GM20431 (cell line): ENCODE measurements around the gene PHPT1.
"Not testable (repeated sequence)": the region's sequence is repeated elsewhere in the genome, so short reads cannot be mapped to it uniquely, and the experiment has no call there.

ENCODE experiments used
- in situ Hi-C: fragments of 300-500 bp; cut with MseI, MboI; formaldehyde crosslinking; loops from one replicate; pipeline ENCODE4 v1.15.0; 2020; ENCODE audit warnings: low sequenced_read_pairs; ENCODE audit not compliant: unreplicated experiment

The PHPT1 gene

DNA sequence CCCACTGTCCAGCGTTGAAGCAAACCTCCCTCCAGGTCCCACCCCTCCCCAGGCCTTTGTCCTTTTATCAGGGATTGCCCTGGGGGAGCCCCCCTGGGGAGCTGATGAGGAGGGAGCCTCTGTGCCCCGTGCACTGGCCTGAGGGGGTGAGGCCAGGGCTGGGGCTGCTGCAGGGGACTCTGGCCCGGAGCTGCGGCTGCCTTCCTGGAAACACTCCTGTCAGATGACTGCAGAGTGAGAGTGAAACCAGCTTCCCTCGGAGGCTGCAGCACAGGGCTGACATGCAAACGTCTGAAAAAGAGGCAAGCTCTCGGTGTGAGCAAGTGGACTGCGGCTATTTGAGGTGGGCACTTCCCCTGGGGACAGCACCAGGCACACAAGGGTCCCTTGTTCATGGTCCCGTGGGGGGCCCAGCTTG, 32.5 kb downstream of the PHPT1 start:
- in situ Hi-C loops: no loop called here

- in situ Hi-C loops: no loop called here
Measured at GRCh38 chr9:136882109-136882946, 33.1 kb downstream of the PHPT1 start.

- in situ Hi-C loops: not testable (repeated sequence)
Measured at GRCh38 chr9:136882947-136883283, 33.7 kb downstream of the PHPT1 start.

DNA sequence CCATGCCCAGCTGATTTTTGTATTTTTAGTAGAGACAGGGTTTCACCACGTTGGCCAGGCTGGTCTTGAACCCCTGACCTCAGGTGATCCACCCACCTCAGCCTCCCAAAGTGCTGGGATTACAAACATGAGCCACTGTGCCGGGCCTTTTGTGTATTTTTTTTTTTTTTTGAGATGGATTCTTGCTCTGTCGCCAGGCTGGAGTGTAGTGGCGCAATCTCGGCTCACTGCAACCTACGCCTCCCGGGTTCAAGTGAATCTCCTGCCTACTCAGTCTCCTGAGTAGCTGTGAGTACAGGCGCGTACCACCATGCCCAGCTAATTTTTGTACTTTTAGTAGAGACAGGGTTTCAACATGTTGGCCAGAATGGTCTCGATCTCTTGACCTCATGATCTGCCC, 34.5 kb downstream of the PHPT1 start:
- in situ Hi-C loops: not testable (repeated sequence)

DNA sequence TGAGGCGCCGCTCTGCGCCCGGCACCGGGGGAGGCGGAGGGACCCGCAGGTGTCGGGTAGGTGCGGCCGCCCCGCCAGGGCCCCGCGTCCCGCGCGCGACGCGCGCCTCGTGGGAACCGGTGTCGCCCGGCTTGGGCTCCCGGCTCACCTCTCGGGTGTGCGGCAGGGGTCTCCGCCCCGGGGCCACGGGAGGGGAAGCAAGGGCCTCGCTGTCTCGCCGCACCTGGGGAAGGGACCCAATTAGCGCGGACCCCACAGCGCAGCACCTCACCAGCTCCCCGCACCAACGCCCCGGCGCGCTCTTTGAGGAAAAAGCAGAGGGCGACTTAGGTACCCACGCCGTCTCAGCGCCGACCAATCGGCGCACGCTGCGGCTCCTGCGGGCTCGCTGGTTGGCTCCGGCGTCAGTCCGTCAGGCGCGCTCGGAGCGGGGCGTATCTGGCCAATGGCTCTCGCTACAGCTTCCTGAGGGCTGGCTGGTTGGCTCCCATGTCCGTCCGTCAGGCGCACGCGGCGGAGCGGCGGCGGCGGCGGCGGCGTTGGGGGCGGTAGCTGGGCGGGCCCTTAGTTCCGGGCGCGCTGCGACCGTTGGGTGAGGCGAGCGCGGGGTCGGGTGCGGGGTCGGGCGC, 36.9 kb downstream of the PHPT1 start, which contains the start of gene TRAF2:
TRAF2 (plus strand) TSS at position 567 of the 629 bp plus-strand sequence. CDS start 12,225 bp downstream, outside the sequence.
- in situ Hi-C loops: no loop called here

- in situ Hi-C loops: no loop called here
Measured at GRCh38 chr9:136886610-136887597, 37.7 kb downstream of the PHPT1 start.

DNA sequence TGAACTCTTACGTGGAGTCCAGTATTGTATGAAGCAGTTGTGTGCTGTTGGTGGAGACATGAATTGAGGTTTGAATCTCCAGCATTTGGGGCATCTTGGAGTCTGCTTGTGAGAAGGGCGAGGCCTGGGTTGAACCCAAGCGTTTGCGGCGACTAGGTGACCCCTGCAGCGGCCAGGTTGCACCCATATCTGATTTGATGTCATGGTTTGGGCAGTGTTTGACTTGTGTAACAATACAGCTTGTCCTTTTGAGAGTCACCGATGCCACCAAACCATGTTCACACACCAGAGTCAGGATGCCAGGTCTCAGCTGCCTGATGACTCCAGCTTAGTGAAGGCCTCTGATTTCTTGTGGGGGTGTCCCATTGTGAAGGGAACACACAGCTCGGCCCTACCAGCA, 39.2 kb downstream of the PHPT1 start:
- in situ Hi-C loops: no loop called here

DNA sequence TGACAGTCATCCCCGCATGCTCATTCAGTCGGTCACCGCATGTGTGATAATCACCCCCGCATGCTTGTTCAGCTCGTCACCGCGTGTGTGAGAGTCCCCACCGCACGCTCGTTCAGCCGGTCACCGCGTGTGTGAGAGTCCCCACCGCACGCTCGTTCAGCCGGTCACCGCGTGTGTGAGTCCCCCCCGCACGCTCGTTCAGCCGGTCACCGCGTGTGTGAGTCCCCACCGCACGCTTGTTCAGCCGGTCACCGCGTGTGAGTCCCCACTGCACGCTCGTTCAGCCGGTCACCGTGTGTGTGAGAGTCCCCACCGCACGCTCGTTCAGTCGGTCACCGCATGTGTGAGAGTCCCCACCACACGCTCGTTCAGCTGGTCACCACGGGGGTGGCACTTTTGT, 40.6 kb downstream of the PHPT1 start:
- in situ Hi-C loops: no loop called here

DNA sequence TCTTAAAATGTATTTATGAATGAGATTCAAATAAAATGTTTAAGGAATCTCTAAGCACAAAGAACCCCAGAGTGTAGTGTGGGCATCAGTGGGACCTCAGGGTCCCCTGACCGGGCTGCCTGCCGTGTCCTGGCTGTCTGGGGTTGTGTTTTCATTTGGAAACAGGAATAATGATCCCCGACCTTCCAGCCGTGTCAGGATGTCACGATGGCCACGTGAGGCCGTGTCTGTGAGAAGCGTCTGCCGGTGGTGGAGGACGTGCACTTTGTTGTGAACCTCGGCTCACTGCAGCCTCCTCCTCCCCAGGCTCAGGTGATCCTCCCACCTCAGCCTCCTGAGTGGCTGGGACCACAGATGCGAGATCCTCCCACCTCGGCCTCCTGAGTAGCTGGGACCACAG, 41.5 kb downstream of the PHPT1 start:
- in situ Hi-C loops: no loop called here

GRCh38 chr9:136896027-136896426, 46.8 kb downstream of the PHPT1 start:
- in situ Hi-C loops: no loop called here

GRCh38 chr9:136898483-136899100, 49.4 kb downstream of the PHPT1 start:
- in situ Hi-C loops: no loop called here

DNA sequence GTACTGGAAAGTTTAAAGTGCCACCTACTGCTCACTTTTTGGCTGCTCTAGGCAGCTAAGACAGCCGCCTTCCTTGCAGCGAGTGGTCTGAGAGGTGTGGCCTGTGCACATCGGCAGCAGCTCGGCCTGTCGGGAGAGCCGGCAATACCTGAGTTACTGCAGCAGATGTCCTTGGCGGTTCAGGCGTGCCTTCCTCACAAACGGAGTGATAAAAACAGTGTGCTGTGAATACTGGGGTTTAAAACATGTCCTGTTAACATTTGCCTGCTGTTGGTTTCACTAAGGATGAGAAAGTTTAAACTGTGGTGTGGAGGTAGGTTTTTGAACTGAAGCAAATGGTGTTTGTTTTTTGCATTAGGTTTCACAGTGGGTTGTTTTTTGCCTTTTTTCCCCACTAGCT, 50.0 kb downstream of the PHPT1 start:
- in situ Hi-C loops: no loop called here

GRCh38 chr9:136900556-136900955, 51.3 kb downstream of the PHPT1 start:
- in situ Hi-C loops: no loop called here
